DMS79 treated with DMSO at 0.1 percent for 48 hours (cell line): Measurements from ENCODE around the gene ATP11A.
"Not testable (repeated sequence)": the region's sequence is repeated elsewhere in the genome, so short reads cannot be mapped to it uniquely, and the experiment has no call there.

Source experiments
- DNase-seq: peaks from one replicate; lab custom pipeline; 2025; lab: John Stamatoyannopoulos, UW

The ATP11A gene

DNA sequence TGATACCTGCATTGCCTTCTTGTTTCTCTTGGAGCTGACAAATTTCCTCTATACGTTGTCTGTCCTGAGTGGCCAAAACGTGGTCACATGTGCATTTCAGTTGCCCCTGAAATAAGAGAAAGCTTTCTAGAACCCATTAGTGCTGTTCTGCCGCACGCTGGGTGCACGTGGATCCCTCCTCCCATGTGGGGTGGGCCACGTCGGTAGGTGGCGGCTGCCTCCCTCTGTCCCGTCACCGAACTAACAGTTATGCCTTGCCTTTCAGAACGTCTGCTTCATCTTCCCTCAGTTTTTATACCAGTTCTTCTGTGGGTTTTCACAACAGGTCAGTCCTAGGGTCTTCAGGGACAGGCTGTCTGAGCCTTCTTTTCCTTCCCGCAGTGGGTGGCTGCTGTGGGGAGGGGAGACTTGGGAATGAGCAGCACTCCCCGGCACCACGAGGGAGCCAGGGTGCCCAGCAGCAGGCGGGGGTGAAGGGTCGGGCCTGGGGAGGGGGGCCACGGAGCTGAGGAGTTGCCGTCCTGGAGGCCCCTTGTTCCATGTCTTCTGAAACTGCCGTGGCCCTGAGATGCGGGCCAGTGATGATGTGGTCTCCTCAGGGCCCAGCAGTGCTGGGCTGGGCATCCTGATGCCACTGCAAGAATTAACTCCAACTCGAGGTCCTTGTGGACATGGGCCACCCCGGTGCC, 169.4 kb downstream of the ATP11A start:
- DNase-seq, result no peak

DNA sequence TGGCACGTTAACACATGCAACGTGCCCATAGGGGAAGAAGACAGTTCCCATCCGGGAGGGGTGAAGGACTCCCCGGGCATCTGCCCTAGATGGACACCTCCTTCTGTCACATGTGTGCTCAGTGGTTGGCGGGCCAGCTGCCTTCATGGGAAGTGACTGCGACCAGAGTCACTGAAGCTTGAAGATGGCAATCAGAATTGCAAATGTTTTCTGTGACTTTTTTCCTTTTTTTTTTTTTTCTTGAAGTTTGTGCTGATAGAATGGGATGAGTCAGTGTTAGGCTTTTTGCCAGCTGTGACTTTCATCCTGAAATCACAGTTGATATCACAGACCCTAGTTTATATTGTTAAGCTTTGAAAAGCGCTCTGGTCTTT, 170.0 kb downstream of the ATP11A start:
- DNase-seq, result peak; percentile 79

DNA sequence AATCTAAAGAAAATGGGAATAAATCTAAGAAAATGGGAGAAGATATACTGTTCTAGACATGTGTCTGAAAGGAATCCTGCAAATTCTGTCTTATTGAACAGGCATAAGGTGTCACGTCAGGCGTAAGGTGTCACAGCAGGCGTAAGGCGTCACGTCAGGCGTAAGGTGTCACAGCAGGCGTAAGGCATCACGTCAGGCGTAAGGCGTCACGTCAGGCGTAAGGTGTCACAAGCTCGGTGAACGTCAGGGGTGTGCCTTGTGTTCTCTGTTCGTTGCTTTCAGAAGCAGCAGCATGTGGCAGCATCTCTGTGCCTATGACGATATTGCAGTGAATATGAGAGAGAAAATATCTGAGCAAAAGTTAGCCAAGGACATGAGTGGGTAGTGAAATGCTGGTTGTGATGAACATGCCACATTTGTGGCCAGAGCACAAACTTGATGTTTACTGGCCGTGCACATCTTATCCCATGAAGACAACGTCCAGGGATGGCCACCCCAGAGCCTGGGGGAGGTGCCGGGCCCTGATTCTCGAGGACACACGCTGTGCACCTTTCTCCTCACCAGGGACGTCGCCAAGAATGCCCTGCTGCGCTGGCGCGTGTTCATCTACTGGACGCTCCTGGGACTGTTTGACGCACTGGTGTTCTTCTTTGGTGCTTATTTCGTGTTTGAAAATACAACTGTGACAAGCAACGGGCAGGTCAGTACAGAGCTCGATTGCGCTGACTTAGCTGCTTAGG, 172.2 kb downstream of the ATP11A start:
- DNase-seq, result no peak

DNA sequence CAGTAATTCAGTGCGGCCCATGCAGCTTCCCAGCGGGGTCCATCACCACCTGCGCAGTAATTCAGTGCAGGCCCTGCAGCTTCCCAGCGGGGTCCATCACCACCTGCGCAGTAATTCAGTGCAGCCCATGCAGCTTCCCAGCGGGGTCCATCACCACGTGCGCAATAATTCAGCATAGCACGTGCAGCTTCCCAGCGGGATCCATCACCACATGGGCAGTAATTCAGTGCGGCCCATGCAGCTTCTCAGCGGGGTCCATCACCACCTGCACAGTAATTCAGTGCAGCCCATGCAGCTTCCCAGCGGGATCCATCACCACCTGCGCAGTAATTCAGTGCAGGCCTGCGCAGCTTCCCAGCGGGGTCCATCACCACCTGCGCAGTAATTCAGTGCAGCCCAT, 173.5 kb downstream of the ATP11A start:
- DNase-seq, result not testable (repeated sequence)

DNA sequence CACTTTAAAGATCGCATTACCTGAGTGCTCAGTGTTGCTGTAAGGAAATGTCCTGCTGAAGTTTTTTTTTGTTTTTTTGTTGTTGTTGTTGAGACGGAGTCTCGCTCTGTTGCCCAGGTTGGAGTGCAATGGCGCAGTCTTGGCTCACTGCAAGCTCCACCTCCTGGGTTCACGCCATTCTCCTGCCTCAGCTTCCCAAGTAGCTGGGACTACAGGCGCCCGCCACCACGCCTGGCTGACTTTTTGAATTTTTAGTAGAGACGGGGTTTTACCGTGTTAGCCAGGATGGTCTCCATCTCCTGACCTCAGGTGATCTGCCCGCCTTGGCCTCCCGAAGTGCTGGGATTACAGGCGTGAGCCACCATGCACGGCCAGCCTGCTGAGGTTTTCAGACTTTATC, 175.6 kb downstream of the ATP11A start:
- DNase-seq, result not testable (repeated sequence)

DNA sequence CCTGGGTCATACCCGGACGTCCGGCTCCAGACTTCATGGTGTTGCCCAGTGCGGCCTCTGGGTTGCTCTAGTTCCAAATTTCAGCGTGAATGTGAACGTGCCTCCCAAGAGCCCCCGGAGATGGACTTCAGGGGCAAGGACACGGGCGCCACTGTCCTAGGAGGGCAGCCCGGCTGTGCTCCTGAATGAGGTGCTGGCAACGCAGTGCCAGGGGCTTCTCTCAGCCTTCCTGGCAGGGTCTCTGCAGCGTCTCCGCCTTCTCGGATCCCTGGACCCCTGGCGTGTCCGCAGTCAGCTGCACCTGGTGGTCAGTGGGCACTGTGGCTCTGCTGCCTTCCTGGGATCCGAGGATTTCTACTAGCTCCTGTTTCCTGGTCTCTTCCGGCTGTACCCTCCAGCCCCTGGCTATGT, 177.5 kb downstream of the ATP11A start:
- no peak for DNase-seq

DNA sequence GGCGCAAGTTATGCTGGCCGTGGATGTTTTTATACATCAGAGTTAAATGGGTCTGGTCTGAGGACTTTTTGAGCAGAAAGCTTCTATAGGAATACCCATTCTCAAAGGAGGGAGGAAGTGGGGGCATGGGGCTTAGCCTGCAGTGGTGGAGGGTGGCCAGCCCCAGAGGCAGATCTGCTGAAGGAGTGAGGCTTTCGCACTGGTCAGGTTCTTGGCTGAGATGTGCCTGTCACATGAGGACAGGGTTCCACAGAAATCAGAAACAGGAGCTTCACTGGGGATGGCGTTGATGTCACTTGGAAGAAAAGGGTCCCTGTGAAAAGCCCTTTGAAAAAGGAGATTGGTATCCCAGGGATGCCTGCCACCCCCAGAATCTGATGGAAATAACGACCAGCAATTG, 178.5 kb downstream of the ATP11A start:
- no peak for DNase-seq

DNA sequence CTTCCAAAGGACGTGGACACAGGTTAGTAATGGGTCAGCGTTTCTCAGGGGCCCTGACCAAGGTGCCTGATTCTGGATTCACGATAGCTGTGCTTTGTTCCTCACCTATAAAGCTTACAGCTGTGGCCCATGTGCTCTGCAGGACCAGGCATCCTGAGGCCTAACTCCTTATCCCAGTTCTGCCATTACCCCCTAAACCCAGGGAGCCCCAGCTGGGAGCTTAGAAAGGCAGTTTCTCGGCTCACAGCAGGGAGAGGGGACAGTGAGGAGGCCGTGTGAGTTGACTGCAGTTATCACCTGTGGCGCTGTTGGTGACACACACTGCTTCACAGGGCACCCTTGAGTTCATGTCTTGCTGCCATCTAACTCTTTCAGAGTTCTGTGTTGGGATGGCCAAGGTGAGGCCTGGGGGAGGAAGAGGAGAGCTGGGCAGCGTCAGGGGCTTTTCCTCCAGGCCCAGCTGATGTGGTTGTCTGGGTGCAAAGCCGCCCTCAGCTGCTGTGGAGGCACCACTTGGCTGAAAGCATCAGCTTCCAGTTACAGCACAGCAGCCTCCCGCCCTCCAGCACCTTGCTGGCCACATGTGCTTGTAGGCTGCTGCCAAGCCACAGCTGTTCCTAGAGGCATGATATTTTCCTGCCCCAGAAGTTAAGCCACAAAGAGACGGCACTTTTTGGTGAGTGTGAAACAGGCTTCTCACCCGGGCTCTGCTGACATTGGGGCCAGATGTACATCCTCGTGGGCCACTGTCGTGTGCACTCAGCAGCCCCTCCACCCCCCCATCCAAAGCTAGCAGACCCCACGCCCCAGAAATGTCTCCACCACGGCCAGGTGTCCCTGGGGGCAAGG, 179.6 kb downstream of the ATP11A start:
- no peak for DNase-seq

DNA sequence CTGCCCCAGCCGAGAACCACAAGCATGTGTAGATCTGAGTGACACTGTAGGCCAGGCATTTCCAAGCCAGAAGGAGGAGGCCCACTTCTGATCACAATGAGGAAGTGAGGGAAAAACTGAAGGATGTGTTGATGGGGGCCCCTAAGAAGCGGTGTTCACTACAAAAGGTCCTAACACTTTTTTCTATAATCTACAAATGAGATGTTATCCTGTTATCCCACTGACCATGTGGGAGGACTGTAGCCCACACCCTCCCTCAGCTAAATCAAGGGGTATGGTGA, 180.2 kb downstream of the ATP11A start:
- DNase-seq, result no peak

DNA sequence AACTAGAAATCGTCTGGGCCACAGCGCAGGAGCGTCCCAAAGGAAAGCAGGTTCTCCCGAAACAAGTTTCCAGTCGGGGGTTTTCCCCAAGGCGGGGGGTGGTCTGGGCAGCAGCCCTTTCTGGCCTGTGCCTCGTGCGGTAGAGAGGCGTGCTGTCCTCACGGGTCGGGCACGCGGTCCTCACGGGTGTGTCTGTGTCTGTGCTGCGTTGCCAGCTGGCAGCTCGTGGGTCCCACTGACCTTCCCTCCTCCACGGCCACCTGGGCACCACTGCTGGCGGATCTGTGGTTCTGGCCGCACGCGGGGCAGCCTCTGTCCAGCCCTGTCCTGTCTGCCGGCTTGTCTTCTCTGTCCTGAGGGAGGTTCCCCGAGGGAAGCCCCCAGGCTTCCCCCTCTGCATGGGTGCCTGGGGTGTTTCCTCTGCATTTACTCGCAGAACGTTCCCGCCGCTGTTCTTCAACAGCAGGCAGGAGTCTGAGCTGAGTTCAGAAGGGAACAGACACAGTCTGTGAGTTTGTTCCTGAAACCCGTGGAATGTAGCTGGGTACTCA, 181.0 kb downstream of the ATP11A start:
- no peak for DNase-seq

DNA sequence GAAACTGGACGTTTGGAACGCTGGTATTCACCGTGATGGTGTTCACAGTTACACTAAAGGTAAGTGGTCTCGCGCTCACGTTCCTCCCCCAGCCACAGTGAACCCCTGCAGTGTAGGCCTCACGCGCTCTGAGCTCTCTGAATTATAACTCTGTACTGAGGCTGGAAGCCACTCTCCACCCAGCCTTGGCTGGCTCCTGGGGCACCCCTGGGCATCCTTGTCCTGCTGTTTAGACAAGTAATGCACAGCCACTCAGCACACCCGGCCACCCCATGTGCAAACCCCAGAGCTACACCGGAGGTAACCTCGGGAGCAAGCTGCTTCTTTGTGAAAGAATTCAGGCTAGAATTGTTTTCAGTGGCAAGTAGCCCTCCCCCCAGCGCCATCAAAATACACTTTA, 181.9 kb downstream of the ATP11A start:
- DNase-seq, result no peak

DNA sequence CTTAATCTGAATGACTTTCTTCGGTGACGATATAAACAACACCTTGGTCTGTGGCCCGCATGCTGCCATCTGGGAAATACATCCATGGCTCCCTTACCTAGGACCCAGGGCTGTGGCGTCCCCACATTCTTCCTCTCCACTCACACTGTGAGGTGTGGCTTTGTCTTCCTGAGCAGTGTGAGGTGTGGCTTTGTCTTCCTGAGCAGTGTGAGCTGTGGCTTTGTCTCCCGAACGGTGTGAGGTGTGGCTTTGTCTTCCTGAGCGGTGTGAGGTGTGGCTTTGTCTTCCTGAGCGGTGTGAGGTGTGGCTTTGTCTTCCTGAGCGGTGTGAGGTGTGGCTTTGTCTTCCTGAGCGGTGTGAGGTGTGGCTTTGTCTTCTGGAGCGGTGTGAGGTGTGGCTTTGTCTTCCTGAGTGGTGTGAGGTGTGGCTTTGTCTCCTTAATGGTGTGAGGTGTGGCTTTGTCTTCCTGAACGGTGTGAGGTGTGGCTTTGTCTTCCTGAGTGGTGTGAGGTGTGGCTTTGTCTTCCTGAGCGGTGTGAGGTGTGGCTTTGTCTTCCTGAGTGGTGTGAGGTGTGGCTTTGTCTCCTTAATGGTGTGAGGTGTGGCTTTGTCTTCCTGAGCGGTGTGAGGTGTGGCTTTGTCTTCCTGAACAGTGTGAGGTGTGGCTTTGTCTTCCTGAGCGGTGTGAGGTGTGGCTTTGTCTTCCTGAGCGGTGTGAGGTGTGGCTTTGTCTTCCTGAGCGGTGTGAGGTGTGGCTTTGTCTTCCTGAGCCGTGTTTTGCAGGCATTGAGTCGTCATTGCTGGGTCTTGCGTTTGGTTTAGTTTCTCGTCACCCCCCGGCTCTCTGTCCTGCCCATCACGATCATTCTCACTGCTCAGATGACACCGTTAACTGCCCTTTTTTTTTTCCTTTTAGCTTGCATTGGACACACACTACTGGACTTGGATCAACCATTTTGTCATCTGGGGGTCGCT, 183.1 kb downstream of the ATP11A start:
- DNase-seq, result not testable (repeated sequence)

DNA sequence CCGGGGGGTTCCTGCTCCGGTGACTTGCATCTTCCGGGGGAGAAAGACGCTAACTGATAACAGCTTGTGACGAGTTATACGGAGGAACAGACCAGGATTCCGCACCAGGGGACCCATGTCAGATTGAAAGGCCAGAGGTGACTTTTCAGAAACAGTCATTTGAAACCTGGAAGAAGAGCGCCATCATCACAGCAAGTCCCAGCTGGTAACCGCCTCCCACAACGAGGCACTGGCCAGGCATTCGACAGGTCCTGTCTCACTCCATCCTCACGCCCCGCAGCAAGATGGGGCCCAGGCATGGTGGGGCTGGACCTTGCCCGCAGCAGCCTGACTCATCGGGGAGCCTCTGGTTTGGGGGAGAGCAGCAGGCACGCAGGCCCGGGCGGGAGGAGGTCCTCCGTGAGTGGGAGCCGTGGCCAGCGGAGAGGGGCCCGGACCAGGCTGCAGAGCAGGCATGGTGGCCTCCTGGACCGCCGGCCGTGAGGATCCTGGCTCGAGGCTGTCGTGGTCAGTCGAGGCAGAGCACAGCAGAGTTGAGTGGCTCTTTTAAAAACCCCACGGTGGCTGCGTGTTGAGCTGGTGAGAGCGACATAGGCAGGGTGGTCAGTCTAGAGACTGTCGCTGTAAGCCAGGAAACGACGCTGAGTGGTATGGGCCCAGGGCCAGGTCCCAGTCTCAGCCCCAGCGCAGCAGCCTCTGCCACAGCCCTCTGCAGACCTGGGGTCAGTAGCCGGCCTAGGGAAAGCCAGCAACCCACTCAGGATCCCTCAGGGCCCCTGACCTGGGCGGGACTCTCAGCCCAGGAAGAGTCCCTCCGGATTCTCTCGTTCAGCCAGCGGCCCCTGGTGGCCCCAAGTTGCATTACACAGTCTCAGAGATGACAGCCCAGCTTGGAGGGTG, 184.3 kb downstream of the ATP11A start:
- DNase-seq, result peak; percentile 73

DNA sequence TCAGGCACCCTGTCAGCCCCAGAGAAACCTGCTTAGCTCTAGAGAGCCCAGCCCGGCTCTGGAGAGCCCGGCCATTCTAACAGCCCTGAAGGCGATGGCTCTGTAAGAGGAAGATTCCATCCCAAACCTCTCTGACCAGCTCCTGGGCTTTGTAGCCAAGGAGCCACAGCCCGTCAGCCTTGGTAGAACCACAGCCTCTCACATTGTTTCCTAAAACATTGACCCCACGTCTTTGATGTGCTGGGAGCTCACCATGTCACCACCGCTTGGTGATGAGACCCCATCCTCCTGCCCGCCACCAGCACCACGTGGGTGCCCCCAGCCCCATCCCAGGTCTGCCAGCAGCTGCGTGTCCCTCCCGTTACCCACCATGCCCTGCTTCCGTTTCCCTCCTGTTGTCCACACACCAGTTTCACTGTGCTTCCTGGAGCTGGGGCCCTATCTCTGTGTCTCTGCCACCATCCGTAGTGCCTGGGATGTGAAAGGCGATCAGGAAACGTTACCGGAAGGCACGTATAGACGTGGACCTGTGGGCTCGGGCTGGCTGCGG, 185.0 kb downstream of the ATP11A start:
- DNase-seq, result no peak

DNA sequence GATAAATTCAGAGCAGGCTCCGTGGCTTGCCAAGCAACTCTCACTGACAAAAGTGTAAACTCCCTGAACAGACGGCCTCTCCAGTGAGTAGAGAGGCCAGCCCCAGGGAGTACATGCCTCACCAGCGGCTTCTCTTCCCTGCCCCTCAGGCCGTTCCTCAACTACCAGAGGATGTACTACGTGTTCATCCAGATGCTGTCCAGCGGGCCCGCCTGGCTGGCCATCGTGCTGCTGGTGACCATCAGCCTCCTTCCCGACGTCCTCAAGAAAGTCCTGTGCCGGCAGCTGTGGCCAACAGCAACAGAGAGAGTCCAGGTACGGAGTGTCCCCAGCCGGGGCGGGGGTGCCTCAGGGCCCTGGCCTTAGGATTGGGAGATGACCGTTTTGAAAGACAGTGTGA, 185.8 kb downstream of the ATP11A start:
- DNase-seq, result no peak

DNA sequence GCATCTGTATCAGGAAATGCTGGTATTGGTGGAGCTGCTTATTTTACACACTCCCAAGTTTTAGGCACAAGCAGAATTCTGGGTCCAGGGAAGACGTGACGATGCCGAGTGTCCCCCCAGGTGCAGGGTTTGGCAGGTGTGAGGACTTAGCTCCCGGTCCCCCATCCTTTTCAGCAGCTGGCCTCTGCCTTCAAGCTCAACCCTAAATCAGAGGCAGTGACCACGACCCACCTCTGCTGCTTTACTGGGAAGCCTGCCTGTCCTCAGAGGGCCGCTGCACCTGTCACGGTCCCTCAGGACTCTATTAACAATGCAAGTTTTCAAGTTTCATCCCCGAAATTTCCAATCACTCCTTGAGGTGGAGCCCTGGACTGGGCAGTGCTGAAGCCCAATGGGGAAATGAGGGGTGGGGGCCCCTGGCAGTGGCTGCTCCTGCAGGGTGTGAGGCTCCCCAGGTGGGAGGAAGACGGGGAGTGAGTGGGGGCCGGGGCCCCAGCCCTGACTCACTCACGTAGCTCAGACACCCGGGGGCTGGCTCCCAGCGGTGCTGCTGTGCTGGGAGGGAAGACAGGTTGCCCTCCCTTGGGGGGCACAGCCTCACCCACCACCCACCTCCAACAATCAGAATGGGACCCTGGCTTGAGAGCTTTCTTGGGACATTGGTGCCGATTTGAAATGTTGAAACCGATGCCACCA, 186.6 kb downstream of the ATP11A start:
- DNase-seq, result no peak

DNA sequence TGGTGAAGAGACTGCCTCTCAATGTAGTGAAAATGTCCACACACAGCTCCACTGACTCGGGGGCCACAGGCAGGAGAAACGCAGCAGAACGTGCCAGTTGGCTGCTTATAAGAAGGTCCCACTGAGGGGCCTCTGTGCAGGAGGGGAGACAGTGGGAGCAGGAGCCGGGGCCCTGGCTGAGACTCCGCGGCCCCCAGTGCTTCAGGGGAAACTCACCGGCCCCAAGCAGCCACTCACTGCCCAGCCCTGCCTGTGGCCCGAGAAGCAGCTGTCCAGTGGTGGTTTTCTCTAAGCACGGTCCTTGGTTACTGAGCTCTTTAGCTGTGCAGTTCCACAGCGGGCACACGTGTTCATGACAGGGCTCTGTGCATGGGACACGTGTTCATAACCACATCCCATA, 187.2 kb downstream of the ATP11A start:
- DNase-seq, result no peak

DNA sequence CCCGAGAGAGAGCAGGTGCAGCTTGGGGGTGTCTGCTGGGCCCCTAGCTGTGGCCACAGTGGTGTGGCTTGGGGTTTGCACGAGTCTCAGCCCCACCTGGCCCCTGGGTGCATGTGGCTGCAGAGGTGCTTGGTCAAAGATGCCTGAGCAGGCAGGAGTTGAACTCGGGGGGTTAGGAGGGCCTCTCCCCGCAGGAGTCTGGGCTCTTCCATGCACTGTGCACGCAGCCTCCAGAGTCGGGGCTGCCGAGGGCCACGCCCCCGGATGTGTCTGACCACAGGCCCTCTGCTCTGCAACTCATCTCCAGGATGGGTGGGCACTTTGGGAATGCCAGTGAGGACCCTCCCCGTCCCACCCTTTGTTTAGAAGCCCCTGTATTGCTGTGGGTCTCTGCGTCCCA, 187.7 kb downstream of the ATP11A start:
- DNase-seq, result no peak
